Fibroblast of pulmonary artery (primary cell): Measurements from ENCODE around the gene SUPT5H.

Experiments
- DNase-seq: peaks from one replicate; pipeline ENCODE4 v3.0.0-alpha.2; 2010; ENCODE audit warnings: low read depth
- H3K4me3 ChIP-seq: replicated peaks from 2 replicates; pipeline ENCODE4 v1.5.1; 2011; ENCODE audit warnings: low read depth, mild to moderate bottlenecking, control low read depth, low read length, moderate library complexity
- CTCF ChIP-seq: IDR thresholded peaks from 2 replicates; pipeline ENCODE4 v1.5.1; 2011; ENCODE audit warnings: mild to moderate bottlenecking, control low read depth, low read length, inconsistent platforms; ENCODE audit errors: missing control alignments

SUPT5H gene

GRCh38 chr19:39479916-39480315 is 34.5 kb downstream of the SUPT5H start:
- no peak for DNase-seq
- TF ChIP-seq CTCF = no peak
- H3K4me3 ChIP-seq = peak overlapping the region; percentile 99

- no peak for TF ChIP-seq CTCF
- DNase-seq = peak; percentile 92
- peak within 1 kb of the TSS; percentile 99 for H3K4me3 ChIP-seq
Observed at GRCh38 chr19:39480337-39481228, 35.2 kb downstream of the SUPT5H start, which contains the start of gene TIMM50. Gene TIMM50 (plus strand): TSS chr19:39480838. CDS start chr19:39480854, 16 bp downstream.

- no peak for TF ChIP-seq CTCF
- H3K4me3 ChIP-seq = peak overlapping the region; percentile 99
- no peak for DNase-seq
Observed at GRCh38 chr19:39481229-39481545, 35.8 kb downstream of the SUPT5H start.

GRCh38 chr19:39481676-39482075 is 36.3 kb downstream of the SUPT5H start:
- TF ChIP-seq CTCF = no peak
- no peak for DNase-seq
- peak overlapping the region; percentile 99 for H3K4me3 ChIP-seq

- no peak for TF ChIP-seq CTCF
- DNase-seq = no peak
- no peak overlapping the region for H3K4me3 ChIP-seq
Observed at GRCh38 chr19:39483141-39483540, 37.8 kb downstream of the SUPT5H start.

GRCh38 chr19:39489756-39490155 is 44.4 kb downstream of the SUPT5H start:
- TF ChIP-seq CTCF = no peak
- no peak for DNase-seq
- no peak overlapping the region for H3K4me3 ChIP-seq

GRCh38 chr19:39492225-39492624 is 46.8 kb downstream of the SUPT5H start:
- H3K4me3 ChIP-seq = no peak overlapping the region
- DNase-seq = no peak
- TF ChIP-seq CTCF = no peak
